Muscle of leg (tissue), 11 donors: ENCODE measurements around the gene CRYGN. TPM values are rescaled to one million over a fixed set of nuclear protein-coding genes. Genes with fewer than 3 reads are reported as not detected.
A peak's percentile ranks its signal among the peaks of the same experiment; 100 is the strongest.

ENCODE experiments used
- DNase-seq: peaks from one replicate; pipeline ENCODE4 v3.0.0; 2013
- H3K27ac ChIP-seq: one replicate; pipeline ENCODE4 v1.5.1; 2013; ENCODE audit warnings: mild to moderate bottlenecking, low read length, control low read depth
- H3K27me3 ChIP-seq: one replicate; pipeline ENCODE4 v1.6.1; 2013; ENCODE audit warnings: low read length; ENCODE audit not compliant: control insufficient read depth, insufficient read depth
- H3K36me3 ChIP-seq: one replicate; pipeline ENCODE4 v1.6.1; 2013; ENCODE audit warnings: low read length; ENCODE audit not compliant: control insufficient read depth, insufficient read depth
- H3K4me1 ChIP-seq: one replicate; pipeline ENCODE4 v1.6.1; 2013; ENCODE audit warnings: low read length; ENCODE audit not compliant: control insufficient read depth, insufficient read depth
- H3K4me3 ChIP-seq: one replicate; pipeline ENCODE4 v1.5.1; 2013; ENCODE audit warnings: low read length, control low read depth
- H3K9me3 ChIP-seq: replicated peaks from 2 replicates; pipeline ENCODE4 v1.6.1; 2013; ENCODE audit warnings: low read depth, low read length; ENCODE audit not compliant: control insufficient read depth
- WGBS: methylation state at CpG from one replicate; pipeline ENCODE4 v1.1.5; 2013; ENCODE audit warnings: missing lambda C conversion rate; ENCODE audit not compliant: insufficient coverage; 5-methylcytosine and 5-hydroxymethylcytosine counted together
- polyA plus RNA-seq, 8 donors: library from polyadenylated mRNA; unstranded; fragments of 120-200 nt; gene quantifications; one replicate each; pipeline versions ENCODE4 v1.2.1 to v1.2.3, GENCODE V29; 2013; ENCODE audit warnings: inconsistent platforms in 1 of 8, low replicate concordance in 1 of 8; ENCODE audit not compliant: insufficient read length in 8 of 8, insufficient read depth in 1 of 8
- total RNA-seq: library from RNA; stranded (reverse); fragments of 120-200 nt; gene quantifications from one replicate; pipeline ENCODE4 v1.2.4, GENCODE V29; 2013

Gene CRYGN
- total and polyA plus RNA-seq, 9 donors = 0.05 to 0.41 (median 0.12) TPM; not detected in 3

DNA sequence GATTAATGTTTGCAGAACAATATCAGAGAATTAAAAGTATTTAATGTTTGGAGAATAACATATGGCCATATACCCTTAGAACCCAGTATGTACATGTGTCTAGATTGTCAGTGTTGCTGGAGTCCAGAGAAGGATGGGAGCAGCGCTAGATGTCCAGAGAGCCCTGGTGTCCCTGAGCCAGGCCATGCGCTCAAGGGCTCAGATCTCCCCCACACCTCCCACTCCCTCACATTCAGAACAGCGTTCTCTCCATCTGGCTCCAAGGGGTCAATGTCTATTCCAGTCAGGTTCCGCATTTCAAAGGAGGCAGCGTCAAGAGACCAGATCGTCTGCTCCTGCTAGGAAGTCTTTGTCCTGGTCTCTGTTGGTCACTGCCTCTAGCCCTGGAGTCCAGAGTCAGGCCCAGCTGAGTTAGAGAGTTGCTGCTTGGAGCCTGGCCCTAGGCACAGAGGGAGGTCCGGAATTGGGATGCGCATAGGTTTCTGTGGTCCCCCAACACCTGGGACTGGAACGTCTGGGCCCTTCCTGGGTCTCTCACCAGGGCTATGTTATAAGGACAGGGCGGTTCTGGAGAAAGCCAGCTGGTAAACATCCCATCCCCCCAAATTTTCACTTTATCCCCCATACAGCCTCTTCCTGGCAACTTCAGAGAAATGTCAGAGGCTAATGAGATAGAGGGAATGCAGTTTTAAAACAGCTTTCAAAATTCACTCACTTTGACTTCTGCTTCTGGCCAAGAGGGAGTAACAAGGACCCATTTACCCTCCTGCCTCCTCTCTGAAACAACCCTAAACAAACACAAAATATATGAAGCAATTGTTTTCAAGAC lies 23.6 kb downstream of the CRYGN start:
- 45% methylated on average over 5 of the region's 10 CpGs for WGBS
- no peaks in the 10 kb centered on the region for H3K36me3 ChIP-seq
- H3K4me3 ChIP-seq = no peak overlapping the region
- no peak overlapping the region for H3K27ac ChIP-seq
- peaks cover 21% of the 10 kb centered on the region for H3K27me3 ChIP-seq
- no peak for DNase-seq
- H3K9me3 ChIP-seq = peaks cover 3% of the 10 kb centered on the region
- H3K4me1 ChIP-seq = peaks cover 5% of the 10 kb centered on the region

DNA sequence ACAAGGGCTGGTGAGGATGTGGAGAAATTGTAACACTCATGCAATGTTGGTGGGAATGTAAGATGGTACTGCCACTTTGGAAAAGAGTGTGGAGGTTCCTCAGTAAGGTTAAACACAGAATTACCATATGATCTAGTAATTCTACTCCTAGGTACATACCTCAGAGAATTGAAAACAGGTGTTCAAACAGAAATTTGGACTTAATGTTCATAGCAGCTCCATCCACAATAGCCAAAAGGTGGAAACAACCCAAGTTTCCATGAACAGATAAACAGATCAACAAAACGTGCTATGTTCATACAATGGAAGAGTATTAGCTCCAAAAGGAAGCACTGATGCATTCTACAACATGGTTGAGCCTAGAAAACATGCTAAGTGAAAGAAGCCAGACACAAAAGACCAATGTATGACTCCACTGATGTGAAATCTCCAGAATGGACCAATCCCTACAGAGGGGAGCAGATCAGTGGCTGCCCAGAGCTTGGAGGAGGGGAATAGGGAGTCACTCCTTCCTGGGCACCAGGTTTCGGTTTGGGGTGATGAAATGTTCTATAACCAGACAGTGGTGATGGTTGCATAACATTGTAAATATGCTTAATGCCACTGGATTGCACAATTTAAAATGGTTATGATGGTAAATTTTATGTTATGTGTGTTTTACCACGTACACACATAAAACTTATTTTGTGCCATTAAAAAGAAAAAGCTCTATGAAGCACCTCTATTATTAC lies 24.4 kb downstream of the CRYGN start:
- H3K27me3 ChIP-seq = peaks cover 29% of the 10 kb centered on the region
- WGBS = no CpG with 5 or more reads among the region's 3 CpGs
- DNase-seq = no peak

DNA sequence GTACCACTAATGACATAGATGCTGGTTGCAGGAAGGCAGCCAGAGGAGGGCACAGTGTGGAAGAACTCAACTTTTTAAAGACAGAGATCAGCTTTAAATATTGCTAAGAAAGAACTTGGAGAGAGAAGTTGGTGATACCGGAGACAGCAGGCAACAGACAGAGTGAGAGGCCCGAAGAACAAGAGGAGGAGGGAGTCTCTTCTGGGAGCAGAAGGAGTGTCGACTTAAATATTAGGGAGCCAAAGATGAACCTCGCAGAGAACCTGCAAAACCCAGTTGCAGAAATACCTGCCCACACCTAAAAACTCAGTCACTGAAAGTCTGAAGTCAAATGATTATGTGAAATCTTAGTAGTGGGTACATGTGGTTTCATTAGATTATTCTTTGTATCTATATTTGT lies 26.7 kb downstream of the CRYGN start:
- Histone ChIP-seq H3K27me3 (peaks cover 51% of the 10 kb centered on the region), H3K4me1 (peaks cover 25% of the 10 kb centered on the region), H3K9me3 (no peaks in the 10 kb centered on the region), H3K36me3 (no peaks in the 10 kb centered on the region), H3K27ac (no peak overlapping the region), H3K4me3 (no peak overlapping the region)
- 60% methylated on average over 2 of the region's 4 CpGs for WGBS
- DNase-seq = no peak

More for the DNA sequence above, 24.4 kb downstream of the CRYGN start:
- Histone ChIP-seq H3K9me3 (peaks cover 3% of the 10 kb centered on the region), H3K4me3 (no peak overlapping the region), H3K36me3 (no peaks in the 10 kb centered on the region), H3K27ac (no peak overlapping the region), H3K4me1 (peaks cover 9% of the 10 kb centered on the region)

DNA sequence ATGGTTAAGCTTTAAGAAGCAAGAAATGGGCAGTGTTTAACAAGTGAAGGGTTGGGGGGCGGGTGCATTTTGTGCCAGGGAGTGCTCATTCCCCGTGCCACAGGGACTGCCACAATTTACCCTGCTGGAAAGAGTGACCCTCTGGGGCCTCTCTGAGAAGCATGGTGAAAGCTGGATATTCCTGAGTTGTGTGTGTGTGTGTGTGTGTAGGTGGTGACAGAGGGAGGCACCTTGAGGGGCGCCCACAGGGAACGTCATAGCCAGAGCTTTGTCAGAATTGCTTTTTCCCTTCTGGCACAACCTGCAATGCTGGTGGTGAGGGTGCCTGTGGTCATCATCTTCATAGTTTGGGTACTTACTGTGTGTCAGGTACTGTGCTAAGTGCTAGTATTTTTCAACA lies 27.6 kb downstream of the CRYGN start:
- Histone ChIP-seq H3K36me3 (no peaks in the 10 kb centered on the region), H3K4me1 (peaks cover 25% of the 10 kb centered on the region), H3K27ac (no peak overlapping the region), H3K27me3 (peaks cover 51% of the 10 kb centered on the region), H3K9me3 (no peaks in the 10 kb centered on the region), H3K4me3 (no peak overlapping the region)
- 61% methylated on average over 3 of the region's 4 CpGs for WGBS
- DNase-seq = no peak

DNA sequence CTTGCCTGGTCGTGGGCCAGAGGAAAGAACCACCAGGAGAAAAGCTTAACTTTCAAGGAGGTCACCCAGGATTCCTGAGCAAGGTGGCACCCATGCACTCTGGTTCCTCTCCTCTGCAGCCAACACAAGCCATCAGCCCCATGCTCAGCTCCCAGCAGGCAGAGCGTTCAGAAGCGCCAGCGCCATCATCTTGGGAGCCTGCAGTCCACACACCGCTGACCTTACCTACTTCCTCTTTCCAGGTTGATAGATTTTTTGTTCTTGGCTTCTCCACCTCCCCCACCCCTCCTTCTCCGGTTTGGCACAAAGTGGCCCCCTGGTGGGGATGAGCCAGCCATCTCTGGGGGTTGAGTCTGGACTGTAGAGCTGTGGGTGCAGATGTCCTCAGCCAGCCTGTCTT lies 28.4 kb downstream of the CRYGN start:
- Histone ChIP-seq H3K9me3 (no peaks in the 10 kb centered on the region), H3K4me3 (no peak overlapping the region), H3K27ac (no peak overlapping the region), H3K36me3 (no peaks in the 10 kb centered on the region), H3K27me3 (peaks cover 49% of the 10 kb centered on the region), H3K4me1 (peaks cover 23% of the 10 kb centered on the region)
- no peak for DNase-seq
- WGBS = 60% methylated on average over 1 of the region's 6 CpGs

DNA sequence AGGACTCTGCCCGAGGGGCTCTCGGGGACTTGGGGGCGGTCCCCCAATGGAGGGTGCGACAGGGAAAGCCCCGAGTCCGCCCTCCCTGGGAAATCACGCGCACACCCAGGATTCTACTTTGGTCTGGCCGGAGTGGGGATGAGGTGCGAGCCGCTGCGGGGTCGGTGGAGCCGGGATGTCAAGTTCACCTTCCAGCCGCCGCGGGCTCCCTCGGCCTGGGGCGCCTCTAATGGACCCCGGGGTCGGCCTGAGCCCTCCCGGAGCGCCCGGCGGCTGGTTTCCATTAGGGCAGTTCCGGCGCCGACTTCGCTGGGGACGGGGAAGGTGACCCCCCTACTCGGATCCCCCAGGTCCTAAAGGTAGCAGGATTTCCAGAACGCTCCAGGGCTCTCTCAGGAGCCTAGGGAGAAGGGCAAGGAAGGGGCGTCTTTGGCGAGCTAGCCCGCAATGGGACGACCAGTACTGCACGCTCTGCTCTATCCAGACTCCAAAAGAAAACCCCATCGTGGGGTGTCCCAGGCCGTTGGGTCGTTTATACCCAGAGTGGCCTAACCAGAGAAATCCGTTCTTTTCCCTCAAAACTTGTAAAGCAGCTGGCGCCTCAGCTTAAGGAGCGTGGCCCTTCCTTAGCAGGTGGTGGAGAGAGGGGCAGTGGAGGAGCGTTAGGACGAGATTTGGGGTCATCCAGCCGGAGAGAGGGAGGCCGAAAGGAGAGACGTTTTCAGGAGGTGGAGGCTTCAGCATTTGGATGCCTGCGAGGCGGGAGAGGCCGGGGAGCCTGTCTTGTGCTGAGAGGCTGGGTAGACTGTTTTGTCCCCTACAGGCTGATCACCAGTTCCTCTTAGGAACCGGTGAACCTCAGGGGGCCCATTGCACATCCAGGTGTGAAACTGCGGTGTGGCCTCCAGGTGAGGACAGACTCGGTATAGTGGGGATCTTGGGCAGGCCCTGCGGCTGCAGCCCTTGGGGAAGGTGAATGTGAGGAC lies 29.2 kb downstream of the CRYGN start:
- H3K27me3 ChIP-seq = peaks cover 46% of the 10 kb centered on the region
- H3K4me1 ChIP-seq = peaks cover 20% of the 10 kb centered on the region
- DNase-seq = peak; percentile 46
- no peaks in the 10 kb centered on the region for H3K9me3 ChIP-seq
- H3K27ac ChIP-seq = no peak overlapping the region
- 15% methylated on average over 35 of the region's 55 CpGs for WGBS
- no peaks in the 10 kb centered on the region for H3K36me3 ChIP-seq
- H3K4me3 ChIP-seq = peak overlapping the region; percentile 52

DNA sequence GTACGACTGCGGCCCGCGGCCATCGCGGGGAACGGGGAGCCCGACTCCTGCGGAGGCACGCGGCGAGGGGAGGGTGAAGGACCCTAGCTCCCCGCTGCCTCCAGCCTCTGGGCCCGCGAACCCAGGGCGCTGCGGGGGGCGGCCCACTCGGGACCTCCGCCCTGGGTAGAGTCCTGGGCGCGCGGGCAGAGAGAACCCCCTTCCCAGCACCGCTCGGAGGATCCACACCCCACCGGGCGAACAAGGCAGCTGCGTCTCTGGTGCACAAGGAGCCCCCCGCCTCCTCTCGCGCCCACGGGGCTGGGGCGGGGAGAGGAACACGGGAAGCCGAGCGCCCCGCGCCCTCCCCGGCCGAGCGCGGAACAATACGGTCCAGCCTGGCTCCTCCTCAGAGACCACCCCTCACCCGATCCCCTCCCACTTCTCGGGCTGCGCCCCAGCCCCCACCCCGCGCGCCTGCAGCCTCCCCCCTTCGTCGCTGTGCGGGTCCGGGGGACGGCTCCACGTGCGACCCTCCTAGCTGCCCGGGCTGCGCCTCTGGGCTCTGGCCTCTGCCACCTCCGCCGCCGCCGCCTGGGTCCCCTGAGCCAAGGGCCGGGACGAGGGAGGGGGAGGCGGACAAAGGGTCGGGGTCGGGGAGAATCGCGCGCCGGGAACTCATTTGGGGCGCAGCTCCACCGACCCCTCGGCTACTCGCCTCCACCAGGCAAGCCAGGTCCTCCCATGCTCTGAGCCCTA lies 30.1 kb downstream of the CRYGN start, which contains the start of gene WDR86:
WDR86 (minus strand) TSS at position 372 of the 738 bp plus-strand sequence. CDS start 449 bp downstream, outside the sequence.
- Histone ChIP-seq H3K4me3 (peak within 1 kb of the TSS; percentile 52), H3K4me1 (peaks cover 21% of the 10 kb centered on the region), H3K9me3 (no peaks in the 10 kb centered on the region), H3K27ac (no peak within 1 kb of the TSS), H3K36me3 (no peaks in the 10 kb centered on the region), H3K27me3 (peaks cover 46% of the 10 kb centered on the region)
- DNase-seq = peak; percentile 62
- WGBS = under 1% methylated on average over 60 of the region's 75 CpGs

DNA sequence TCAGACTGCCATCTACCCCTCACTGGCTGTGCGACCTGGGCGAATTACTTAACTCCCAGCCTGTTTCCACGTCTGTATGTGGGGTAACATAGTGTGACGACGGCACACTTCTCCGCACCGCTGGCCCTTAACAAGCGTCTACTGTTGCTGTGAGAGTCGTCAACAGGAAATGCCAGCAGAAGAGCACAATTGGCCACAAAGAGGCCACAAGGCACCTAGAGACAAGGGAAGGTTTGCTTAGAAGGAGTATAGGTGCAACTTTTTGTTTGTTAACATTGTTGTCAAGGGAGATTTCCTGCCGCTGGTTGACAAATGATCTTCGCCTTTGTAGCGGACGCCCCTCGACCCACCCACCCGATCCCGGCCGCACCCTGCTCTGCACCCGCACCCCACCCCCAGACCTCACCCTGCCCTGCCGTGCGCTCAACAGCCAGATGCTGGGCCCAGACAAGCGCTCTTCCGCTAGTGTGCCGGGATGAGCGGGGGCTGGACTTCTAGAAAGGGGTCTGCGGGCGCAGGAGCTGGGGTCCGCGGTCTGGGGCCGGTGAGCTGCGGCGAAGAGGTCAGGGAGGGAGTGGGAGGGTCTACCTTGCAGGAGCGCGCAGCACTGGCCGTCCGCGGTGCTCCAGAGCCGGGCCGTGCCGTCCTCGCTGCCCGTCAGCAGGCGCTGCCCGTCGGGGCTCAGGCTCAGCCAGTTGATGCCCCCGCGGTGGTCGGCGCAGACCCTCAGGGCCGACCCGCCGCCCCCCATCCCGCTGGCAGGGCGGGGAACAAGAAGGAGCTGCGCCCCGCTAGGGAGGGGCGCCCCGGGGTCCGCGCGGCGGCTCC lies 30.9 kb downstream of the CRYGN start:
- Histone ChIP-seq H3K4me1 (peaks cover 28% of the 10 kb centered on the region), H3K27me3 (peaks cover 46% of the 10 kb centered on the region), H3K36me3 (no peaks in the 10 kb centered on the region), H3K4me3 (peak overlapping the region; percentile 52), H3K27ac (no peak overlapping the region), H3K9me3 (no peaks in the 10 kb centered on the region)
- 6% methylated on average over 49 of the region's 61 CpGs for WGBS
- peak; percentile 27 for DNase-seq

DNA sequence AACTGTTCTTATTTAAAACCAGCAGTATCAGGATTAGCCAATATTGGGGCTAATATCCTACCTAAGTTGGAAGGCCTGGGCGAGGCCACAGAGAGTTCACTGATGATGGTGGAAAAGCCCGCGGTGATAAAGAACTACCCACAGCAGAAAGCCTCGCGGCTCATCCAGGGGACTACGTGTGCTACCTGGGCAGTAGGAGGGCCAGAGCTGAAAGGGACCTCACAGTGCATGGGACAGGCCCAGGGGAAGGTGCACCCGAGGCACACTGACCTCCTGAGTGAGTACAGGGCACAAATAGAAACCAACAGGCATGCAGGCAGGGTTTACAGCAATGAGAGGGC lies 31.5 kb downstream of the CRYGN start:
- 69% methylated on average over 6 of the region's 7 CpGs for WGBS
- Histone ChIP-seq H3K27ac (no peak overlapping the region), H3K4me3 (no peak overlapping the region)

More for the DNA sequence above, 31.5 kb downstream of the CRYGN start:
- Histone ChIP-seq H3K4me1 (peaks cover 28% of the 10 kb centered on the region), H3K27me3 (peaks cover 45% of the 10 kb centered on the region), H3K36me3 (no peaks in the 10 kb centered on the region), H3K9me3 (no peaks in the 10 kb centered on the region)
- DNase-seq = no peak
